HFF-Myc (cell line): ENCODE measurements around the gene POLE.

ENCODE experiments used
- DNase-seq: peaks from one replicate; pipeline ENCODE4 v3.0.0-alpha.2; 2011; ENCODE audit warnings: low read depth; ENCODE audit errors: extremely low read depth
- H3K4me3 ChIP-seq: replicated peaks from 2 replicates; pipeline ENCODE4 v1.5.1; 2011; ENCODE audit warnings: low read depth, mild to moderate bottlenecking, control low read depth, low read length
- TF ChIP-seq, protein P1 (sequence below): IDR thresholded peaks from 2 replicates; pipeline ENCODE4 v1.5.1; 2012; ENCODE audit warnings: mild to moderate bottlenecking, low read depth, low read length, control low read depth; ENCODE audit errors: missing control alignments

Gene POLE

DNA sequence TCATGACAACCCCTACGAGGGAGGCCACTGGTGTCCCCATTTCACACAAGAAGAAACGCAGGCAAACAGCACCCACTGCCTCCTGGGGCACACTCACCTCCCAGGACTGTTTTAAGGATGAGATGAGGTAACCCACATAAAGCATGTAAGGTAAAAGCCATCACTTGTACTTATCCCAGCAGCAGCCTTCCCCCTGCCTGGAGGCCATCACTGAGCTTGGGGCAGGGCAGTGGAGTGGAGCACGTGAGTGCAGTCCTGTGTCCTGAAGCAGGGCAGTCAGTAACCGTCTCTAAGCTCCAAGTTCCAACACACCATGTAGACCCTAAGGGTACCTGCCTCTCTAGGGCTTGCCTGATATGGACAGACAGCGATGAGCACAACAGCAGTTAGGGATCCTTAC lies 1.7 kb downstream of the POLE start:
- TF ChIP-seq, protein P1, sequence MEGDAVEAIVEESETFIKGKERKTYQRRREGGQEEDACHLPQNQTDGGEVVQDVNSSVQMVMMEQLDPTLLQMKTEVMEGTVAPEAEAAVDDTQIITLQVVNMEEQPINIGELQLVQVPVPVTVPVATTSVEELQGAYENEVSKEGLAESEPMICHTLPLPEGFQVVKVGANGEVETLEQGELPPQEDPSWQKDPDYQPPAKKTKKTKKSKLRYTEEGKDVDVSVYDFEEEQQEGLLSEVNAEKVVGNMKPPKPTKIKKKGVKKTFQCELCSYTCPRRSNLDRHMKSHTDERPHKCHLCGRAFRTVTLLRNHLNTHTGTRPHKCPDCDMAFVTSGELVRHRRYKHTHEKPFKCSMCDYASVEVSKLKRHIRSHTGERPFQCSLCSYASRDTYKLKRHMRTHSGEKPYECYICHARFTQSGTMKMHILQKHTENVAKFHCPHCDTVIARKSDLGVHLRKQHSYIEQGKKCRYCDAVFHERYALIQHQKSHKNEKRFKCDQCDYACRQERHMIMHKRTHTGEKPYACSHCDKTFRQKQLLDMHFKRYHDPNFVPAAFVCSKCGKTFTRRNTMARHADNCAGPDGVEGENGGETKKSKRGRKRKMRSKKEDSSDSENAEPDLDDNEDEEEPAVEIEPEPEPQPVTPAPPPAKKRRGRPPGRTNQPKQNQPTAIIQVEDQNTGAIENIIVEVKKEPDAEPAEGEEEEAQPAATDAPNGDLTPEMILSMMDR: no peak
- H3K4me3 ChIP-seq: peak overlapping the region; percentile 61
- DNase-seq: no peak

DNA sequence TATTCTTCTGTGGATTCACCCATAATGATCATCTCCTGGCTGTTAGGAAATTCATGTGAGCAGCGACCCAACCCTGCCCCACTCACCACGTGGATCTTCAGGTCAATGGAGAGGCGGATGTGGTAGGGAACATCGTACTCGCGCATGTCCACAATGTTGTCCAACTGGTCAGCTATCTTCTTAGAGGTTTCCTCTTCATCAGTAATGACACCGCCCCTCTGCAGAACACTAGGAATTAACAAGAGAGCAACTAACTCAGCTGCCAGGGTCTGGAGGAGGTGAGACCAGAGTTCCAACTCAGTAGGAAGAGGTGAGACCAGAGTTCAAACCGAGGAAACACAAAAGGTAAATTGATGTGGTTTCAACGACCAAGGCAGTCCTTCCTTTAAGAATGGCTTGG lies 9.7 kb downstream of the POLE start:
- H3K4me3 ChIP-seq: no peak overlapping the region
- TF ChIP-seq, protein P1: no peak

DNA sequence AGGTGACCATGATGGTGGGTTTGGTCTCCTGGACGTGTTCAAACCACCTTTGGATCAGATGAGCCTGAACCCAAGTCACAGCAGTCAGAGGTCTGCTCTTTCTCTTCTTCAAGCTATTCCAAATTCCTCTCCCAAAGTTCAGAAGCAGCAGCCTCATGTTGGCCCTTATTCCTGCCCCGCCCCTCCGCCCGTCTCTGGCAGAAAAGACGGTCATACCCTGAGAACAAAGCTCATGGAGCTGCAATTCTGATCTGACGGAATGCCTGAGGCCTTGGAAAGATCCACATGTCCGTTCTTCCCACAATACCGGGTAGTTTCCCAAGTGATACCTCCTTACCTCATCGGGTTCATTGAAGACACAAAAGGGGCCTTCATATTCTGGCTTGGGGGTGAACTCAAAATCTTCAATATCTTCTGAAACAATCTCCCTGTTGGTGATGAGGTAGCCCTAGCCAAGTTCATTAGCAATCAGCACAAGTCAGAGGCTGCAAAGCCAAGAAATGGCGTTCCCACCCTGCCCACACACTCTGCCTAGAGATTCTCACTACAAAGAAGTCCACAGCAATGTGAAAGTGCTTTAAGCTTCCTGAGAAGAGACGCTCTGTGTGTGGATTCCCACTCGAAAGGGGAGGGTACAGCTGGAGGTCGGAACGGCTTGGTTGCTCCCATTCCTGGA lies 11.2 kb downstream of the POLE start:
- DNase-seq: no peak

More for the DNA sequence above, 9.7 kb downstream of the POLE start:
- DNase-seq: no peak

DNA sequence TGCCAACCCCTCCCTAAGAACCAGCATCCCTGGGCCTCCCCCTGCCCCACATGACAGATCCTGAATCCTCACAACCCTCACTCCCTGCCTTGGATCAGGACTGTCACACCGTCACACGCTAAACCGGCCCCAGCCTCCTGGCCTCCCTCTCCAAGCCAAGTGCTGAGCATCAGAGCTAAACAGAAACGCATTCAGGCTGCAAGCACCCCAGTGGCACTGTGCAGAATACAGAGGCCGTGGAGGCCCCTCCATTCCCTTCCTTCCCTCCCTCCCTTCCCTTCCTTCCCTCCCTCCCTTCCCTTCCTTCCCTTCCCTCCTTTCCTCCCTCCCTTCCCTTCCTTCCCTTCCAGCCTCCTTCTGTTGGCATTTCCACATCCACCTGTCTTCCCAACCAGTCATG lies 12.6 kb downstream of the POLE start:
- DNase-seq: no peak
- TF ChIP-seq, protein P1: no peak
- H3K4me3 ChIP-seq: no peak overlapping the region

More for the DNA sequence above, 11.2 kb downstream of the POLE start:
- H3K4me3 ChIP-seq: no peak overlapping the region
- TF ChIP-seq, protein P1: no peak

DNA sequence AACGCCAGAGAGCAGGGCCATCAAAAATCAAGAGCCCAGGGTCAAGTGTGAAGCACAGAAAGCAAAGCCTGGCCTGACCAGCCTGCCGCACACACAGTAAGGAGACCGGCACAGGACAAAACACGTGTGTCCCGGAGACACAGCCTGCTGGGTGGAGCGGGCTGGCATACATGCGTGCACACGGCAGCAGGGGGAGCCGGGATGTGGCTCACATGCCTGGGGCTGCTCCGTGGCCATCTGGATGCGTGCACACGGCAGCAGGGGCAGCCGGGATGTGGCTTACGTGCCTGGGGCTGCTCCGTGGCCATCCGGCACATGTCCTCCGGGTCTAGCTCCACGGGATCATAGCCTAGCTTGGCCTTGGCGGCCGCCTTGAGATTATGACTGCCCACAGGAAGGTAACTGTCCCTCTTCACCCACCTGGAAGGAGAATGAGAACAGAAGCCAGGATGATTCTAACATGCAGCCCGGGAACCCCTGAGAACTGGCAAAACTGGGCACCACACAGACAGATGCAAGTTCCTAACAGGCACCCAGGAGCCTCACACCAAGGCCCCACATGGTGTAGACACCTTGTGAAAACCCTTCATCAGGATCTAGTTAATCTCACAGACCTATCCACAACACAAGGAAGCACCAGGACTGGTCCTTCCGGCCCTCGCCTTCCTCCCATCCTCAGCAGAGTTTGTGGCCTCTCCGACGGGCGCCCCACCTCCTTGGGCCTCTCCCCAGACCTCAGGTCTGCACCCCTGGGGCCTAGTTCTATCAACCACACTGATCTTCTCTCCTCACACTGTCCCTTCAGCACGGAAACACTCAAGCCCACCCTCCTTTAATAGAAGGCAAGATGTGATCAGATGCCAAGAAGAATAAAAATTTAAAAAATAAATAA lies 13.6 kb downstream of the POLE start:
- H3K4me3 ChIP-seq: no peak overlapping the region
- TF ChIP-seq, protein P1: no peak
- no peak for DNase-seq

DNA sequence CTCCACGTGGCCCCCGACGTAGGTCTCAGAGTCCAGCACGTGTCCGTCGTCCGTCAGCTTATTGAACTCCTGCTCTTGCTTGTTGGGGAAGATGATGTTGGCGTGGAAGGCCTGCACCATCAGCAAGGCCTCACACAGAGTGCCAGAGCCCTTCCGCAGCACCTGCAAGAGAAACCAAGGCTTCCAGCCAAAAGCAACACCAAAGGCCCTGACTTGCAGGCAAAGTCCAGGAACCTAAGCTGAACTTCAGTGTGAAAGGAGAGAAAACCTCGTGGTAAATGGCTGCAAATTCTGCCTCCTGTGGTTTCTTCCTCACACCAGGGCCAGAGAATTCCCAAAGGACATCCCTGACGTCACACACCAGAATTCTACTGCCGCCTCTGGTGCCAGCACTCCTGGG lies 14.5 kb downstream of the POLE start:
- TF ChIP-seq, protein P1: no peak
- DNase-seq: no peak
- no peak overlapping the region for H3K4me3 ChIP-seq
